Epithelial cell of prostate (primary cell): Measurements from ENCODE around the gene ZNF230.

Experiments
- DNase-seq: peaks from one replicate; pipeline ENCODE4 v3.0.0-alpha.2; 2011; ENCODE audit warnings: low read depth, low spot score
- H3K27ac ChIP-seq: fragments of 450-650 bp; 2 replicates; pipeline ENCODE4 v1.5.1; 2017; ENCODE audit warnings: mild to moderate bottlenecking

ZNF230 gene

GRCh38 chr19:44032001-44032610 is 29.3 kb downstream of the ZNF230 start:
- H3K27ac ChIP-seq = no peak overlapping the region
- no peak for DNase-seq

GRCh38 chr19:44042147-44042546 is 39.4 kb downstream of the ZNF230 start:
- no peak for DNase-seq
- H3K27ac ChIP-seq = no peak overlapping the region

GRCh38 chr19:44050740-44051649 is 48.2 kb downstream of the ZNF230 start:
- H3K27ac ChIP-seq = peak overlapping the region; percentile 80
- DNase-seq = peak; percentile 31

GRCh38 chr19:44051650-44052402 is 49.1 kb downstream of the ZNF230 start, which contains the start of gene ZNF223:
ZNF223 (plus strand) TSS chr19:44052036; CDS start chr19:44055177, 3,141 bp downstream.
- peak within 1 kb of the TSS; percentile 80 for H3K27ac ChIP-seq
- DNase-seq = peak; percentile 70

- no peak overlapping the region for H3K27ac ChIP-seq
- DNase-seq = no peak
These were observed 53.1 kb downstream of the ZNF230 start for GRCh38 chr19:44055870-44056269.

- no peak overlapping the region for H3K27ac ChIP-seq
- DNase-seq = no peak
These were observed 56.5 kb downstream of the ZNF230 start for GRCh38 chr19:44059229-44059628.

GRCh38 chr19:44061038-44061437 is 58.3 kb downstream of the ZNF230 start:
- H3K27ac ChIP-seq = no peak overlapping the region
- DNase-seq = no peak
